Neuron (in vitro differentiated cells): Measurements from ENCODE around the gene EIF4G1.

ENCODE experiments used
- H2AFZ ChIP-seq: one replicate; pipeline ENCODE4 v1.6.1; 2013; ENCODE audit warnings: low read depth, mild to moderate bottlenecking, inconsistent platforms, low read length, moderate library complexity
- H3K27me3 ChIP-seq: one replicate; pipeline ENCODE4 v1.6.1; 2013; ENCODE audit warnings: low read length; ENCODE audit not compliant: insufficient read depth
- H3K36me3 ChIP-seq: one replicate; pipeline ENCODE4 v1.6.1; 2013; ENCODE audit warnings: low read length; ENCODE audit not compliant: insufficient read depth
- H3K4me1 ChIP-seq: one replicate; pipeline ENCODE4 v1.6.1; 2013; ENCODE audit warnings: low read length; ENCODE audit not compliant: insufficient read depth
- H3K4me3 ChIP-seq: 2 replicates; pipeline ENCODE4 v1.5.1; 2013; ENCODE audit warnings: mild to moderate bottlenecking, low read length, moderate library complexity
- H3K9me3 ChIP-seq: one replicate; pipeline ENCODE4 v1.6.1; 2013; ENCODE audit warnings: low read length

EIF4G1 gene

DNA sequence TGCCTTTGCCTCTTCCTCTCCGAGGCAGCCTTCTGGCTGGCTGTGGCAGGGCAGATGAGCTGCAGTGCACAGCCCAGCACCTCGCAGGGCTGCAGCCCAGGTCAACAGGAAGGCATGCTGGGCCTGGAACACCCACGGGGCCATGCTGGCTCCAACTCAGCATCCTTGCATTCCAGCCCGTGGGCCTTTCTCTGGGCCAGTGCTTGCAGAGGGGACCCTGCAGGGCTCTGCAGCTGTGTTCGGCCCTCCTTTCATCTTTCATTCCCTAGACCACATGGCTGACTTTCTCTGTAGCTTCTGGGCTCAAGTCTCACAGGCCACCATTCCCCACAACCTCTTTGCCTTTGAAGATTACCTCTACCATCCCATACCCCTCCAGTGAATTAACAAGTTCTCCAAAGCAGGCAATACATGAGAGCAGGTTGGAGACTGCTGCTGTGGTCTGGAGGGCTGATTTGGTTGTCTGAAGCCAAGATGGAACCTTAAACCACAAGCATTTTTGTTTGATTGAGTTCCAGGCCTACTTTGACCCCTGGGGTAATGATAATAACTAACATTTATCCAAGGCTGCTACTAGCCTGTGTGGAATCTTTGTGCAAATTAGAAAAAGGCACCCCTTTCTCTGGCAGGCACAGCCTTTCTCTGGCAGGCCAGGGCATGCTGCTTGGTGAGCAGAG, 28.9 kb downstream of the EIF4G1 start:
- Histone ChIP-seq H3K36me3 (peaks cover 32% of the 10 kb centered on the region), H3K9me3 (no peaks in the 10 kb centered on the region), H2AFZ (no peak overlapping the region), H3K4me1 (peaks cover 25% of the 10 kb centered on the region), H3K4me3 (no peak overlapping the region), H3K27me3 (no peaks in the 10 kb centered on the region)

DNA sequence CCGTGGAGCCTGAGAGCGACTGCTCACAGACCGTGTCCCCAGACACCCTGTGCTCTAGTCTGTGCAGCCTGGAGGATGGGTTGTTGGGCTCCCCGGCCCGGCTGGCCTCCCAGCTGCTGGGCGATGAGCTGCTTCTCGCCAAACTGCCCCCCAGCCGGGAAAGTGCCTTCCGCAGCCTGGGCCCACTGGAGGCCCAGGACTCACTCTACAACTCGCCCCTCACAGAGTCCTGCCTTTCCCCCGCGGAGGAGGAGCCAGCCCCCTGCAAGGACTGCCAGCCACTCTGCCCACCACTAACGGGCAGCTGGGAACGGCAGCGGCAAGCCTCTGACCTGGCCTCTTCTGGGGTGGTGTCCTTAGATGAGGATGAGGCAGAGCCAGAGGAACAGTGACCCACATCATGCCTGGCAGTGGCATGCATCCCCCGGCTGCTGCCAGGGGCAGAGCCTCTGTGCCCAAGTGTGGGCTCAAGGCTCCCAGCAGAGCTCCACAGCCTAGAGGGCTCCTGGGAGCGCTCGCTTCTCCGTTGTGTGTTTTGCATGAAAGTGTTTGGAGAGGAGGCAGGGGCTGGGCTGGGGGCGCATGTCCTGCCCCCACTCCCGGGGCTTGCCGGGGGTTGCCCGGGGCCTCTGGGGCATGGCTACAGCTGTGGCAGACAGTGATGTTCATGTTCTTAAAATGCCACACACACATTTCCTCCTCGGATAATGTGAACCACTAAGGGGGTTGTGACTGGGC, 30.3 kb downstream of the EIF4G1 start:
- no peaks in the 10 kb centered on the region for H3K9me3 ChIP-seq
- H3K27me3 ChIP-seq = no peaks in the 10 kb centered on the region
- H3K36me3 ChIP-seq = peaks cover 35% of the 10 kb centered on the region
- H2AFZ ChIP-seq = no peak overlapping the region
- H3K4me3 ChIP-seq = no peak overlapping the region
- H3K4me1 ChIP-seq = peaks cover 13% of the 10 kb centered on the region

DNA sequence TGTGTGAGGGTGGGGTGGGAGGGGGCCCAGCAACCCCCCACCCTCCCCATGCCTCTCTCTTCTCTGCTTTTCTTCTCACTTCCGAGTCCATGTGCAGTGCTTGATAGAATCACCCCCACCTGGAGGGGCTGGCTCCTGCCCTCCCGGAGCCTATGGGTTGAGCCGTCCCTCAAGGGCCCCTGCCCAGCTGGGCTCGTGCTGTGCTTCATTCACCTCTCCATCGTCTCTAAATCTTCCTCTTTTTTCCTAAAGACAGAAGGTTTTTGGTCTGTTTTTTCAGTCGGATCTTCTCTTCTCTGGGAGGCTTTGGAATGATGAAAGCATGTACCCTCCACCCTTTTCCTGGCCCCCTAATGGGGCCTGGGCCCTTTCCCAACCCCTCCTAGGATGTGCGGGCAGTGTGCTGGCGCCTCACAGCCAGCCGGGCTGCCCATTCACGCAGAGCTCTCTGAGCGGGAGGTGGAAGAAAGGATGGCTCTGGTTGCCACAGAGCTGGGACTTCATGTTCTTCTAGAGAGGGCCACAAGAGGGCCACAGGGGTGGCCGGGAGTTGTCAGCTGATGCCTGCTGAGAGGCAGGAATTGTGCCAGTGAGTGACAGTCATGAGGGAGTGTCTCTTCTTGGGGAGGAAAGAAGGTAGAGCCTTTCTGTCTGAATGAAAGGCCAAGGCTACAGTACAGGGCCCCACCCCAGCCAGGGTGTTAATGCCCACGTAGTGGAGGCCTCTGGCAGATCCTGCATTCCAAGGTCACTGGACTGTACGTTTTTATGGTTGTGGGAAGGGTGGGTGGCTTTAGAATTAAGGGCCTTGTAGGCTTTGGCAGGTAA, 31.1 kb downstream of the EIF4G1 start:
- Histone ChIP-seq H3K27me3 (no peaks in the 10 kb centered on the region), H3K4me3 (no peak overlapping the region), H3K4me1 (peaks cover 13% of the 10 kb centered on the region), H3K9me3 (no peaks in the 10 kb centered on the region), H3K36me3 (peaks cover 37% of the 10 kb centered on the region), H2AFZ (no peak overlapping the region)

DNA sequence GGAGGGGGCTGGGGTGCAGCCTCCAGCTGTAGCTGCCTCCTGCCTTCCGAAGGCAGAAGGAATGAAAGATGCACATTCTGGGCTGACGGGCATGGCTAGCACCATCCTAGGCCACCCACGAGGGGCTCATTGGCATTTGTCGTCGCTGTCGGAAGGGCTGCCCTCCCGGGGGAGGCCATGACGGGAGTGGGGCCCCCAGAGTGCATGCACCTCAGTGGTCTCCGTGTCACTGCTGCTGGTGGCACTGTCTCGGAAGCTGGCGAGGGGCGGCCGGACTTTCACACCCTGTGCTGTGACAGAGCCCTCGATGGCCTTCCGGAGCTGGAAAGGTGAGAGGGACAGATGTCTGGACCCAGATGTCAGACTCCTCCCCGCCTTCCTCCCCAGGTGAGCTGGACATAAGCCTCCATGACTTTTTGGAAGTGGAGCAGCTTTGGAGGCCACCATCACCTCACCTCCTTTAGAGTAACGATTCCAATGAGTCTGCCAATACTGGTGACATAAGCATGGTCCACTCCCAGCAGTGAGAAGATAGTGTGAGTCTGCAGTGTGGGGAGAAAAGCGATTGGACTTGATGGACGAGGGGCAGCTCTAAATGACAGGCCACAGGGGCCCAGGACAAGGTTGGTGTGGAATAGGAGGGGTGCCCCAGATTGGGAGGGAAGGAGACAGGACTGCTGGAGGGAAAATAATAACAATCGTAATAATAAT, 32.2 kb downstream of the EIF4G1 start:
- Histone ChIP-seq H3K4me1 (peaks cover 13% of the 10 kb centered on the region), H3K27me3 (no peaks in the 10 kb centered on the region), H3K9me3 (no peaks in the 10 kb centered on the region), H3K4me3 (no peak overlapping the region), H3K36me3 (peaks cover 44% of the 10 kb centered on the region), H2AFZ (no peak overlapping the region)

DNA sequence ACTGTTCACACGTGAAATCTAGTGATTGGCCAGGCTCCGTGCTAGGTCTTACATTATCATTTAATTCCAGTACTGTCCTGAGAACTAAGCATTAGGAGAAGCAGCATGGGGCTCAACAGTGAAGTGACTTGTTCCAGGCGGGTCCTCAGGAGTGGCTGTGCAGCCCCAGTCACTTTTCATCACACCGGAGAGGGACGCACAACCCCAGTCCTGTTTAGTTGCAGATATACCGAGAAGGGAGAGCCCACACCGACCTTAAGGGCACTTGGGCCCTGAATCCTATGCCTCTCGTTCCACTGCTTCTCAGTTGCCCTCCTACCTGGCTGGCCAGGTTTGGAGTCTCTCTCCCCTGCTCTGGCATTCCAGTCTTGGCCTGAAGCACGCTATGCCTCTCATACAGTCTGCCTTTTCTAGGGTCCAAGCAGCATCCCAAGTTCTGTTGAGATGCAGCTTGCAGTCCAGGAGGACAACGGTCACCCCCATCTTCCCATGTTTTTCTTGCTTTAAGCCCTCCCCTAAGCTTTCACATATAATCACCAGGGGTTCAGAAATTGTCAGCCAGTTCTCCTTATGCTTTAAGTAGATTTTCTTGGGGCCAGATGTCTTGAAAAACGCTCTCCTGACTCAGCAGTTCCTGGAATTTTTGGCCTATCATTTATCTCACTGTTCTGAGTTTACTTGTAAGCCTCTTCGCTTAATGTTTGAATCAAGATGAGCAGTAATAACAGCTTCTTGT, 33.1 kb downstream of the EIF4G1 start:
- H3K27me3 ChIP-seq = no peaks in the 10 kb centered on the region
- H3K4me3 ChIP-seq = no peak overlapping the region
- H2AFZ ChIP-seq = no peak overlapping the region
- H3K9me3 ChIP-seq = no peaks in the 10 kb centered on the region
- peaks cover 13% of the 10 kb centered on the region for H3K4me1 ChIP-seq
- peaks cover 50% of the 10 kb centered on the region for H3K36me3 ChIP-seq

DNA sequence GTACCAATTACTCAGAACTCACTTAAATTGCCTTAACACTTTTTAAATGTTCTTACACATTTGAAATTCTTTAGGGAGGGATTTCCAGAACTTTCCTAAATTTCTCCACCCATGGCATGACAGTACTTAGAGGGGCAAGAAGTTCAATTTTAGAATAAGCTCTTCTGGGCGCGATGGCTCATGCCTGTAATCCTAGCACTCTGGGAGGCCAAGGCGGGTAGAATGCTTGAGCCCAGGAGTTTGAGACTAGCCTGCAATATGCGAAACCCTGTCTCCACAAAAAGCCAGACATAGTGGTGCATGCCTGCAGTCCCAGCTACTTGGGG, 33.6 kb downstream of the EIF4G1 start:
- H3K27me3 ChIP-seq = no peaks in the 10 kb centered on the region
- H3K4me3 ChIP-seq = no peak overlapping the region
- H3K4me1 ChIP-seq = peaks cover 13% of the 10 kb centered on the region
- H3K9me3 ChIP-seq = no peaks in the 10 kb centered on the region
- H3K36me3 ChIP-seq = peaks cover 50% of the 10 kb centered on the region
- H2AFZ ChIP-seq = no peak overlapping the region

GRCh38 chr3:184349563-184350470, 35.4 kb downstream of the EIF4G1 start:
- H3K4me1 ChIP-seq = peaks cover 10% of the 10 kb centered on the region
- no peaks in the 10 kb centered on the region for H3K27me3 ChIP-seq
- H3K4me3 ChIP-seq = no peak overlapping the region
- no peak overlapping the region for H2AFZ ChIP-seq
- peaks cover 56% of the 10 kb centered on the region for H3K36me3 ChIP-seq
- H3K9me3 ChIP-seq = no peaks in the 10 kb centered on the region

GRCh38 chr3:184350618-184351017, 36.2 kb downstream of the EIF4G1 start:
- Histone ChIP-seq H2AFZ (no peak overlapping the region), H3K9me3 (no peaks in the 10 kb centered on the region), H3K4me3 (no peak overlapping the region), H3K36me3 (peaks cover 63% of the 10 kb centered on the region), H3K27me3 (no peaks in the 10 kb centered on the region), H3K4me1 (peaks cover 4% of the 10 kb centered on the region)

DNA sequence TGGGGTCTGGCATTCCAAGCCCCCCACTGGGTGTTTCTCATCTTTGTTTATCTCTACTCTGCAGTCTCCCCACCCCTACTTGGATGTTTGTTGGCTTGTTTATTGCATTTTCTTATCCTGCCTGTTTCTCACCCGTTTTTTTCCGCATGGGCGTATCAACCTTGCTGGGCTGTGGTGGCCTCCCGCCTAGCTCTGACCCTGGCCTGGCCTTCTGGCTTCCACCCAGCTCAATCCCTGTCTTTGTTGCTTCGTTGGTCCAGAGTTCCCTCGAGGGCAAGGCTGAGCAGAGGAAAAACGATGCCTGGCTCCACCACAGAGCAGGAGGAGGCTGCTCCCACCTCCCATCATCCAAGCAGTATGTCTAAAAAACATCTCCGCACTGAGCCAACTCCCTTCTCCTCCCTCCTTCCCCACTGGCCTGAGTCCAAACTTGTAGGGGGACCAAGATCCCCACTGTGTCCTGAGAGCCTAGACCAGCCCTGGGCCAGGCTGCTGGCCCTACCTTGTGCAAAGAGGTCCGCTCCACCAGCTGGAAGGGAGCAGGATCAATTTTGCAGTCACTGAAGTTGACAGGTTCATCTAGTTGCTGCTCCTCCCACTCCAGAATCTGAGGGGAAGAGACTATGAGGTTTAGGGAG, 37.2 kb downstream of the EIF4G1 start:
- H3K27me3 ChIP-seq = no peaks in the 10 kb centered on the region
- H2AFZ ChIP-seq = no peak overlapping the region
- no peaks in the 10 kb centered on the region for H3K4me1 ChIP-seq
- no peak overlapping the region for H3K4me3 ChIP-seq
- H3K9me3 ChIP-seq = no peaks in the 10 kb centered on the region
- peaks cover 64% of the 10 kb centered on the region for H3K36me3 ChIP-seq

- Histone ChIP-seq H3K27me3 (no peaks in the 10 kb centered on the region), H3K9me3 (no peaks in the 10 kb centered on the region), H3K36me3 (peaks cover 66% of the 10 kb centered on the region), H2AFZ (no peak overlapping the region), H3K4me1 (no peaks in the 10 kb centered on the region), H3K4me3 (no peak overlapping the region)
Observed at GRCh38 chr3:184352149-184352785, 37.9 kb downstream of the EIF4G1 start.

DNA sequence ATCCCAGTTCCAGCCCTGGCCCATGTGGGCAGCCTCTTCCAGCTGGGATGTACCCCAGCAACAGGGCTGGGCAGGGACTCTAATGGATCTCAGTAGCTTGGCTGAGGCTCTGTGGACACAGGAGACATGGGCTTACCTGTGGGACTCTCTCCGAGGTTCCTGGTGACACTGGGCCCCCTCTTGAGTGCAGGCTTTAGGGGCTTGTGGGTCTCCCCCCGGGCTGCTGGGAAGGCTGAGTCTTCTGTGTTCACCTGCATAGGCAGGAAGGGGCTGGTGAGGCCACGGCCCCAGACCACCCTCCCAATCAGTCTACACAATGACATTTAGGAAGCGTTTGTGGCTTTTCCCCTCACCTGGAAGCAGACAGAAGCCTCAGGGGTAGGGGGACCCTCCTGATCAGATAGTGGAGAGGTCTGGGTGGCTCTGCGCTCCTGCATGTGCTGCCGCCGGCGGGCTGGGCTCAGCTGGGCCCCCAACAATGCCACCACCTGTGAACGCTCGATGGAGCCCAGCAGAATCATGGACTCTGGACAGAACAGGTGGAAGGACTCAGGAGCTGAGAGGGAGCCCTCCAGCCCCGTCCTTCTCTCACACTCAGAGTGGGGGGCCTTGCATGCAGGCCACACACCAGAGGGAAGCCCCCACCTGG, 38.6 kb downstream of the EIF4G1 start:
- Histone ChIP-seq H2AFZ (no peak overlapping the region), H3K9me3 (no peaks in the 10 kb centered on the region), H3K4me3 (no peak overlapping the region), H3K36me3 (peaks cover 68% of the 10 kb centered on the region), H3K4me1 (no peaks in the 10 kb centered on the region), H3K27me3 (no peaks in the 10 kb centered on the region)
